ENCODE results near the gene RCCD1.
"Not testable (repeated sequence)": the region's sequence is repeated elsewhere in the genome, so short reads cannot be mapped to it uniquely, and the experiment has no call there.

The RCCD1 gene

GRCh38 chr15:90918034-90918788 is 36.5 kb upstream of the RCCD1 start:
- Histone ChIP-seq H3K9me3 (ENCODE audit: control insufficient read depth in 5 of 5, low read length in 5 of 5) (no peaks in the 10 kb centered on the region), H3K9ac (ENCODE audit: low read length in 5 of 5) (no peak overlapping the region), H3K4me1 (ENCODE audit: control insufficient read depth in 5 of 5, insufficient read depth in 5 of 5, low read length in 5 of 5) (peaks cover 0 to 19% (median 5%) of the 10 kb centered on the region in 5 donors), H3K36me3 (ENCODE audit: control insufficient read depth in 5 of 5, insufficient read depth in 5 of 5, low read length in 5 of 5) (peaks cover 4 to 87% (median 82%) of the 10 kb centered on the region in 5 donors), H3K27me3 (ENCODE audit: control insufficient read depth in 5 of 5, insufficient read depth in 4 of 5, low read length in 5 of 5) (no peaks in the 10 kb centered on the region), H3K4me3 (ENCODE audit: low read depth in 1 of 5, low read length in 5 of 5) (no peak overlapping the region), H3K27ac (ENCODE audit: low read depth, low read length) (no peak overlapping the region)

- no peaks in the 10 kb centered on the region for H3K9me3 ChIP-seq (ENCODE audit: control insufficient read depth in 5 of 5, low read length in 5 of 5)
- peaks cover 4 to 80% (median 76%) of the 10 kb centered on the region in 5 donors for H3K36me3 ChIP-seq (ENCODE audit: control insufficient read depth in 5 of 5, insufficient read depth in 5 of 5, low read length in 5 of 5)
- no peaks in the 10 kb centered on the region for H3K27me3 ChIP-seq (ENCODE audit: control insufficient read depth in 5 of 5, insufficient read depth in 4 of 5, low read length in 5 of 5)
- no peak overlapping the region for H3K9ac ChIP-seq (ENCODE audit: low read length in 5 of 5)
- peaks cover 0 to 20% (median 6%) of the 10 kb centered on the region in 5 donors for H3K4me1 ChIP-seq (ENCODE audit: control insufficient read depth in 5 of 5, insufficient read depth in 5 of 5, low read length in 5 of 5)
- H3K27ac ChIP-seq (ENCODE audit: low read depth, low read length): no peak overlapping the region
- no peak overlapping the region for H3K4me3 ChIP-seq (ENCODE audit: low read depth in 1 of 5, low read length in 5 of 5)
Observed at GRCh38 chr15:90918835-90919234, 35.8 kb upstream of the RCCD1 start.

GRCh38 chr15:90921887-90922286 is 32.8 kb upstream of the RCCD1 start:
- H3K4me1 ChIP-seq (ENCODE audit: control insufficient read depth in 5 of 5, insufficient read depth in 5 of 5, low read length in 5 of 5): peaks cover 0 to 6% (median 6%) of the 10 kb centered on the region in 5 donors
- H3K27ac ChIP-seq (ENCODE audit: low read depth, low read length): no peak overlapping the region
- H3K9ac ChIP-seq (ENCODE audit: low read length in 5 of 5): peak overlapping the region in 1 of 5 donors; percentile 38
- no peaks in the 10 kb centered on the region for H3K9me3 ChIP-seq (ENCODE audit: control insufficient read depth in 5 of 5, low read length in 5 of 5)
- peaks cover 4 to 53% (median 45%) of the 10 kb centered on the region in 5 donors for H3K36me3 ChIP-seq (ENCODE audit: control insufficient read depth in 5 of 5, insufficient read depth in 5 of 5, low read length in 5 of 5)
- H3K4me3 ChIP-seq (ENCODE audit: low read depth in 1 of 5, low read length in 5 of 5): no peak overlapping the region
- H3K27me3 ChIP-seq (ENCODE audit: control insufficient read depth in 5 of 5, insufficient read depth in 4 of 5, low read length in 5 of 5): no peaks in the 10 kb centered on the region

- not testable (repeated sequence) for H3K9me3 ChIP-seq (ENCODE audit: control insufficient read depth in 5 of 5, low read length in 5 of 5); H3K4me1 ChIP-seq (ENCODE audit: control insufficient read depth in 5 of 5, insufficient read depth in 5 of 5, low read length in 5 of 5); H3K4me3 ChIP-seq (ENCODE audit: low read depth in 1 of 5, low read length in 5 of 5); H3K27ac ChIP-seq (ENCODE audit: low read depth, low read length); H3K27me3 ChIP-seq (ENCODE audit: control insufficient read depth in 5 of 5, insufficient read depth in 4 of 5, low read length in 5 of 5); H3K9ac ChIP-seq (ENCODE audit: low read length in 5 of 5)
- H3K36me3 ChIP-seq (ENCODE audit: control insufficient read depth in 5 of 5, insufficient read depth in 5 of 5, low read length in 5 of 5): peaks cover 4 to 44% (median 36%) of the 10 kb centered on the region in 5 donors
Observed at GRCh38 chr15:90922712-90923322, 31.9 kb upstream of the RCCD1 start.

- H3K4me3 ChIP-seq (ENCODE audit: low read depth in 1 of 5, low read length in 5 of 5): no peak overlapping the region
- no peaks in the 10 kb centered on the region for H3K9me3 ChIP-seq (ENCODE audit: control insufficient read depth in 5 of 5, low read length in 5 of 5)
- H3K27ac ChIP-seq (ENCODE audit: low read depth, low read length): no peak overlapping the region
- H3K36me3 ChIP-seq (ENCODE audit: control insufficient read depth in 5 of 5, insufficient read depth in 5 of 5, low read length in 5 of 5): peaks cover 4 to 28% (median 21%) of the 10 kb centered on the region in 5 donors
- no peak overlapping the region for H3K9ac ChIP-seq (ENCODE audit: low read length in 5 of 5)
- H3K4me1 ChIP-seq (ENCODE audit: control insufficient read depth in 5 of 5, insufficient read depth in 5 of 5, low read length in 5 of 5): peaks cover 0 to 23% (median 21%) of the 10 kb centered on the region in 5 donors
- no peaks in the 10 kb centered on the region for H3K27me3 ChIP-seq (ENCODE audit: control insufficient read depth in 5 of 5, insufficient read depth in 4 of 5, low read length in 5 of 5)
Observed at GRCh38 chr15:90924375-90924774, 30.3 kb upstream of the RCCD1 start.

GRCh38 chr15:90926766-90927165 is 27.9 kb upstream of the RCCD1 start:
- H3K36me3 ChIP-seq (ENCODE audit: control insufficient read depth in 5 of 5, insufficient read depth in 5 of 5, low read length in 5 of 5); H3K9me3 ChIP-seq (ENCODE audit: control insufficient read depth in 5 of 5, low read length in 5 of 5); H3K27me3 ChIP-seq (ENCODE audit: control insufficient read depth in 5 of 5, insufficient read depth in 4 of 5, low read length in 5 of 5); H3K9ac ChIP-seq (ENCODE audit: low read length in 5 of 5); H3K27ac ChIP-seq (ENCODE audit: low read depth, low read length); H3K4me3 ChIP-seq (ENCODE audit: low read depth in 1 of 5, low read length in 5 of 5): not testable (repeated sequence)
- peaks cover 2 to 39% (median 35%) of the 10 kb centered on the region in 5 donors for H3K4me1 ChIP-seq (ENCODE audit: control insufficient read depth in 5 of 5, insufficient read depth in 5 of 5, low read length in 5 of 5)

GRCh38 chr15:90928106-90928505 is 26.6 kb upstream of the RCCD1 start:
- H3K27ac ChIP-seq (ENCODE audit: low read depth, low read length): peak overlapping the region; percentile 99
- H3K4me3 ChIP-seq (ENCODE audit: low read depth in 1 of 5, low read length in 5 of 5): not testable (repeated sequence)

GRCh38 chr15:90929246-90930019 is 25.3 kb upstream of the RCCD1 start:
- peak overlapping the region; percentile 64 to 89 (median 78) for H3K9ac ChIP-seq (ENCODE audit: low read length in 5 of 5)
- H3K4me3 ChIP-seq (ENCODE audit: low read depth in 1 of 5, low read length in 5 of 5): peak overlapping the region; percentile 66 to 84 (median 74)
- H3K27ac ChIP-seq (ENCODE audit: low read depth, low read length): peak overlapping the region; percentile 99
- H3K4me1 ChIP-seq (ENCODE audit: control insufficient read depth in 5 of 5, insufficient read depth in 5 of 5, low read length in 5 of 5): peaks cover 3 to 50% (median 42%) of the 10 kb centered on the region in 5 donors
- no peaks in the 10 kb centered on the region for H3K9me3 ChIP-seq (ENCODE audit: control insufficient read depth in 5 of 5, low read length in 5 of 5)
- H3K36me3 ChIP-seq (ENCODE audit: control insufficient read depth in 5 of 5, insufficient read depth in 5 of 5, low read length in 5 of 5): peaks cover 0 to 2% (median 0%) of the 10 kb centered on the region in 5 donors
- H3K27me3 ChIP-seq (ENCODE audit: control insufficient read depth in 5 of 5, insufficient read depth in 4 of 5, low read length in 5 of 5): no peaks in the 10 kb centered on the region

More at GRCh38 chr15:90928106-90928505, 26.6 kb upstream of the RCCD1 start:
- not testable (repeated sequence) for H3K9me3 ChIP-seq (ENCODE audit: control insufficient read depth in 5 of 5, low read length in 5 of 5); H3K9ac ChIP-seq (ENCODE audit: low read length in 5 of 5); H3K36me3 ChIP-seq (ENCODE audit: control insufficient read depth in 5 of 5, insufficient read depth in 5 of 5, low read length in 5 of 5); H3K27me3 ChIP-seq (ENCODE audit: control insufficient read depth in 5 of 5, insufficient read depth in 4 of 5, low read length in 5 of 5)
- peaks cover 2 to 45% (median 36%) of the 10 kb centered on the region in 5 donors for H3K4me1 ChIP-seq (ENCODE audit: control insufficient read depth in 5 of 5, insufficient read depth in 5 of 5, low read length in 5 of 5)

- Histone ChIP-seq H3K27me3 (ENCODE audit: control insufficient read depth in 5 of 5, insufficient read depth in 4 of 5, low read length in 5 of 5) (no peaks in the 10 kb centered on the region), H3K4me1 (ENCODE audit: control insufficient read depth in 5 of 5, insufficient read depth in 5 of 5, low read length in 5 of 5) (peaks cover 9 to 65% (median 56%) of the 10 kb centered on the region in 5 donors), H3K27ac (ENCODE audit: low read depth, low read length) (peak overlapping the region; percentile 99), H3K9ac (ENCODE audit: low read length in 5 of 5) (peak overlapping the region; percentile 64 to 89 (median 78)), H3K4me3 (ENCODE audit: low read depth in 1 of 5, low read length in 5 of 5) (peak overlapping the region; percentile 73 to 95 (median 84)), H3K9me3 (ENCODE audit: control insufficient read depth in 5 of 5, low read length in 5 of 5) (no peaks in the 10 kb centered on the region), H3K36me3 (ENCODE audit: control insufficient read depth in 5 of 5, insufficient read depth in 5 of 5, low read length in 5 of 5) (no peaks in the 10 kb centered on the region)
Observed at GRCh38 chr15:90930861-90931574, 23.7 kb upstream of the RCCD1 start.

All from subcutaneous abdominal adipose tissue (tissue), 5 donors.